SK-N-SH treated with all-trans-retinoic acid at 6 μM for 48 hours (cell line): ENCODE measurements around the gene IGSF22.

Experiments used
- ATAC-seq: fragments of 200-7000 bp; cut with Tn5 transposase; 3 replicates; pipeline ENCODE4 v1.9.1; 2020; ENCODE audit warnings: mild to moderate bottlenecking, moderate library complexity
- ARNTL ChIP-seq: fragments of 450-650 bp; formaldehyde crosslinking; IDR thresholded peaks from 2 replicates; pipeline ENCODE4 v1.5.0; 2020; ENCODE audit warnings: low read depth, mild to moderate bottlenecking, moderate library complexity, borderline replicate concordance
- CREB5 ChIP-seq: fragments of 250-450 bp; sonication (Bioruptor Pico); IDR thresholded peaks from 2 replicates; pipeline ENCODE4 v1.5.1; 2020; ENCODE audit warnings: low read depth, mild to moderate bottlenecking, moderate library complexity
- CSDC2 ChIP-seq: fragments of 250-450 bp; sonication (Bioruptor Pico); IDR thresholded peaks from 2 replicates; pipeline ENCODE4 v1.5.0; 2020; ENCODE audit warnings: mild to moderate bottlenecking, moderate library complexity
- CSRNP3 ChIP-seq: fragments of 250-450 bp; sonication (Bioruptor Pico); IDR thresholded peaks from 2 replicates; pipeline ENCODE4 v1.5.1; 2021; ENCODE audit warnings: mild to moderate bottlenecking, moderate library complexity
- ESRRG ChIP-seq: fragments of 250-450 bp; sonication (Bioruptor Pico); IDR thresholded peaks from 2 replicates; pipeline ENCODE4 v1.6.1; 2021; ENCODE audit warnings: mild to moderate bottlenecking
- GLIS3 ChIP-seq: fragments of 250-450 bp; sonication (Bioruptor Pico); IDR thresholded peaks from 2 replicates; pipeline ENCODE4 v1.5.0; 2020; ENCODE audit warnings: mild to moderate bottlenecking, moderate library complexity
- ISL1 ChIP-seq: fragments of 250-450 bp; sonication (Bioruptor Pico); IDR thresholded peaks from 2 replicates; pipeline ENCODE4 v2.1.2; 2022; ENCODE audit warnings: mild to moderate bottlenecking, moderate library complexity
- OSR1 ChIP-seq: fragments of 250-450 bp; sonication (Bioruptor Pico); IDR thresholded peaks from 2 replicates; pipeline ENCODE4 v1.8.0; 2022; ENCODE audit warnings: moderate library complexity, mild to moderate bottlenecking, inconsistent platforms
- PATZ1 ChIP-seq: fragments of 250-450 bp; sonication (Bioruptor Pico); IDR thresholded peaks from 2 replicates; pipeline ENCODE4 v1.8.0; 2020; ENCODE audit warnings: mild to moderate bottlenecking, moderate library complexity, borderline replicate concordance
- PPARA ChIP-seq: fragments of 250-450 bp; sonication (Bioruptor Pico); IDR thresholded peaks from 2 replicates; pipeline ENCODE4 v1.5.0; 2020; ENCODE audit warnings: mild to moderate bottlenecking, borderline replicate concordance
- RARB ChIP-seq: fragments of 250-450 bp; sonication (Bioruptor Pico); IDR thresholded peaks from 2 replicates; pipeline ENCODE4 v1.8.0; 2021; ENCODE audit warnings: mild to moderate bottlenecking, moderate library complexity
- TCF4 ChIP-seq: fragments of 250-450 bp; sonication (Bioruptor Pico); IDR thresholded peaks from 2 replicates; pipeline ENCODE4 v1.8.0; 2021; ENCODE audit warnings: mild to moderate bottlenecking, moderate library complexity, borderline replicate concordance
- TOX ChIP-seq: fragments of 250-450 bp; sonication (Bioruptor Pico); IDR thresholded peaks from 2 replicates; pipeline ENCODE4 v1.8.0; 2021; ENCODE audit warnings: mild to moderate bottlenecking, moderate library complexity, borderline replicate concordance
- TSHZ2 ChIP-seq: fragments of 250-450 bp; sonication (Bioruptor Pico); IDR thresholded peaks from 2 replicates; pipeline ENCODE4 v1.5.0; 2020; ENCODE audit warnings: mild to moderate bottlenecking, moderate library complexity
- ZFP3 ChIP-seq: fragments of 250-450 bp; sonication (Bioruptor Pico); IDR thresholded peaks from 2 replicates; pipeline ENCODE4 v1.5.0; 2020; ENCODE audit warnings: mild to moderate bottlenecking, moderate library complexity
- ZFP30 ChIP-seq: fragments of 450-650 bp; formaldehyde crosslinking; IDR thresholded peaks from 2 replicates; pipeline ENCODE4 v1.5.0; 2022; ENCODE audit warnings: mild to moderate bottlenecking, moderate library complexity
- ZNF565 ChIP-seq: fragments of 450-650 bp; formaldehyde crosslinking; conservative IDR thresholded peaks from 2 replicates; pipeline ENCODE4 v1.5.0; 2020; ENCODE audit warnings: low read depth, mild to moderate bottlenecking, moderate library complexity
- ZNF70 ChIP-seq: fragments of 450-650 bp; formaldehyde crosslinking; IDR thresholded peaks from 2 replicates; pipeline ENCODE4 v1.5.0; 2020; ENCODE audit warnings: mild to moderate bottlenecking, moderate library complexity
- ZNF8 ChIP-seq: fragments of 450-650 bp; formaldehyde crosslinking; IDR thresholded peaks from 2 replicates; pipeline ENCODE4 v1.5.0; 2020; ENCODE audit warnings: mild to moderate bottlenecking, moderate library complexity
- TF ChIP-seq, protein P1 (sequence below): fragments of 250-450 bp; sonication (Bioruptor Pico); IDR thresholded peaks from 2 replicates; pipeline ENCODE4 v1.8.0; 2021; ENCODE audit warnings: low read depth, mild to moderate bottlenecking, moderate library complexity, borderline replicate concordance

Gene IGSF22

DNA sequence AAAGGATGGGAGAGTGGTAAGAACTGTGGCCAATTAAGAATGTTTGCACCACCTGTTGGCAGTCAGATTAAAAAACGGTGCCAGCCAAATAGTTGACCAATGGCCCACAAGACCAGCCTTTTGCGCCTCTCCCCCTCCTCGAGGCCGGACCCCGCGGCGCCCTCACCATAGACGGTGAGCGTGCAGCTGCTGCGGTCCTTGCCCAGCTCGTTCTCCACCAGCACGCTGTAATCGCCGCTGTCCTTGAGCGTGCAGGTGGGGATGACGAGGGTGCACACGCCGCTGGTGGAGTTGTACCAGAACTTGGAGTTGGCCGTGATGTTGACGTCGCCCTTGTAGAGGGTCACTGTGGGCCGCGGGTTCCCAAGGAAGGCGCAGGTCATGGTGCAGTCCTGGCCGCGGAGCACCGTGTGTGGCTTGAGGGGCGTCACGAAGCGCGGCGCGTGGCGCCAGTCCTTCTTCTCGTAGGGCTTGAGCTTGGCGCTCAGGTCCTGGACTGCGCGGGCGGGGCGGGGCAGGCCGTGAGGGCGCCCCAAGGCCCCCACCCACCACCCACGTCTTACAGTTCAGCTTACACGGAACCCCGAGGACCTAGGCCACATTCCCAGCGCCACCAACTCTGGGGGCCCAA, 20.2 kb downstream of the IGSF22 start (continued):
- TF ChIP-seq PATZ1 (CRISPR knock-in tag) (no peak), ESRRG (CRISPR knock-in tag) (no peak)

DNA sequence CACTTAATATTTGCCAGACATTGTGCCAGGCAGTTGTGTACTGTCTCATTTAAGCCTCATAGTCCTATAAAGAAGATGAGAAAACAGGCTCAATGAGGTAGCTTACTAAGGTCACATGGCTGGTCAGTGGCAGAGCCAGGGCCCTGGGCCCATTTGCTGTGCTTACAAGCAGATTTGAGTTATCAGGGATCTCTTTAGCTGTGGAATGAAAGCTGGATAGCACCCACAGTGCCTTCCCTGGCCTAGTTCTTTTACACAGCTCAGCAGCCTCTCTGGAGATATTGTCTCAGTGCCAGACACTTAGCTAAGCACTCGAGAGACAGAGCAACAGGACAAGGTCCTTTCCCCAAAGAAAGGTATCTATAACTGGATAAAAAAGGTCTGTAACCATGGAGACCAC, 21.3 kb downstream of the IGSF22 start:
- no peak for ATAC-seq
- TF ChIP-seq ARNTL (CRISPR knock-in tag) (no peak), ESRRG (CRISPR knock-in tag) (no peak), ZFP3 (no peak), ZNF70 (CRISPR knock-in tag) (no peak), RARB (CRISPR knock-in tag) (no peak), OSR1 (CRISPR knock-in tag) (no peak), CREB5 (CRISPR knock-in tag) (no peak)
- TF ChIP-seq, protein P1, sequence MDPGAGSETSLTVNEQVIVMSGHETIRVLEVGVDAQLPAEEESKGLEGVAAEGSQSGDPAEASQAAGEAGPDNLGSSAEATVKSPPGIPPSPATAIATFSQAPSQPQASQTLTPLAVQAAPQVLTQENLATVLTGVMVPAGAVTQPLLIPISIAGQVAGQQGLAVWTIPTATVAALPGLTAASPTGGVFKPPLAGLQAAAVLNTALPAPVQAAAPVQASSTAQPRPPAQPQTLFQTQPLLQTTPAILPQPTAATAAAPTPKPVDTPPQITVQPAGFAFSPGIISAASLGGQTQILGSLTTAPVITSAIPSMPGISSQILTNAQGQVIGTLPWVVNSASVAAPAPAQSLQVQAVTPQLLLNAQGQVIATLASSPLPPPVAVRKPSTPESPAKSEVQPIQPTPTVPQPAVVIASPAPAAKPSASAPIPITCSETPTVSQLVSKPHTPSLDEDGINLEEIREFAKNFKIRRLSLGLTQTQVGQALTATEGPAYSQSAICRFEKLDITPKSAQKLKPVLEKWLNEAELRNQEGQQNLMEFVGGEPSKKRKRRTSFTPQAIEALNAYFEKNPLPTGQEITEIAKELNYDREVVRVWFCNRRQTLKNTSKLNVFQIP = no peak

DNA sequence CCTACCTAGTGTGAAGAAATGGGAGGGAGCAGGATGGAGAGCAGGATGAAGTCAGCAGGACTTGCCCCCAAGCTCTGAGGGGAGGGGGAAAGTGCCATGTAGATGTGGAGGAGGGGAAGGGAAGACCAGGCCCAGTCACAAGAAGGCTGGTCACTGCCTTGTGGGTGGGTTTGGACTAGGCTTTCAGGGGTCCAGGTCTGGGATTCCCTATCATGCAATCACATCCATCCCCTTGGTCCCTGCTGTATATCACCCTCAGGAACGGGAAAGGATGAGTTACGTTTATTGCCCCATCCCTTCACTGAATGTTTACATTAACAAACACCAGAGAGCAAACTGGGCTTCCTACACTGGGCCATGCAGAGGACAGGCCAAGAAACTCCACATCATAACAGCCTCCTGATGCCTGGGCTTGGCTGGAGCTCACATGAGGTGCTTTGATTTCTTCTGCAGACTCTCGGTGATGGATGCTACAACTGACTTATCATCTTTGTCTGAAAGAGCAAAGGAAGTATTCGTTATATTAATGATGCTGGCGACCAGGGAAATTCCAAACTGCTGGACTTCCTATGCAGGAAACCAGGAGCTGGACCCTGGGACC, 21.8 kb downstream of the IGSF22 start:
- ATAC-seq = no peak
- TF ChIP-seq ZNF8 (CRISPR knock-in tag) (no peak), TCF4 (CRISPR knock-in tag) (no peak)

DNA sequence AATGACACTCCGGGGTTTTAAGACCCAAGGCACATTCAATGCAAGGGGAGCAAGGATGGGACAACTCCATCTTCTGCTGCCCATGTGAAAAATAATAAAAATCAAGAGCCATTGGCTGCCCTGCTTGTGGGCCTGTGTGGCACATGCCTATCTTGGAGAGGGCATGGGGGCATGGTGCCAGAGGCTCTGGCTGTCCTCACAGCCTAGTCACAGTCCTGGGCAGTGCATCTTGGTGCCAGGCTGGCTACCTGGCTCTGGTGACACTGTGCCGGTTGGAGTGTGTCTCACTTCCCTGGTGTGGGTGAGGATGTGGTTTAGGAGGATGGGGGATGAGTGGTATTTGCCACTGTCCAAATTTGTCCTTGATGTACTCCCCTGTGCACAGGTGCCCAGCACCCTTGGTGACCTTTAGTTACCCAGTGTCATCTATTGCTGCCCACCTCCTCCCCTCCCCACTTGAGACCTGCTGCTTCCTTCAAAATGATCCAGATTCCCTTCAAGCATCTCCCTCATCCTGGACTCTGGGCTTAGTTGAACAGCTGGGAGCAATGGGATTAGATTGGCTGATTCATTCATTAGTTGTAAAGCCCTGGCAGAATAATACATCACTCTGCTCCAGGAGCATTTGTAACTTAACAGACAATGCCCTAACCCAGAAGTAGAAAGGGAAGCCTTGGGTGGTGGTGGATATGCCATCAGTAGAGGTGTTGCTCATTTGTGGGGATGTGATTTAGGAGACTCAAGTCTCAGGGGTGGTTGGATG, 22.8 kb downstream of the IGSF22 start:
- ATAC-seq = no peak
- TF ChIP-seq TSHZ2 (CRISPR knock-in tag) (no peak), OSR1 (CRISPR knock-in tag) (no peak), ZFP3 (no peak), ISL1 (CRISPR knock-in tag) (no peak), ZNF565 (CRISPR knock-in tag) (no peak), PATZ1 (CRISPR knock-in tag) (no peak), ZFP30 (CRISPR knock-in tag) (no peak), GLIS3 (CRISPR knock-in tag) (no peak), TCF4 (CRISPR knock-in tag) (no peak), CSDC2 (CRISPR knock-in tag) (no peak), ZNF8 (CRISPR knock-in tag) (no peak), CSRNP3 (CRISPR knock-in tag) (no peak), ARNTL (CRISPR knock-in tag) (no peak), ZNF70 (CRISPR knock-in tag) (no peak), TOX (CRISPR knock-in tag) (no peak), RARB (CRISPR knock-in tag) (no peak), PPARA (CRISPR knock-in tag) (no peak)
- TF ChIP-seq, protein P1 = no peak
